Effector memory CD8-positive, alpha-beta T cell (primary cell): Measurements from ENCODE around the gene ZNF492.
"Not testable (repeated sequence)": the region's sequence is repeated elsewhere in the genome, so short reads cannot be mapped to it uniquely, and the experiment has no call there.

Source experiments
- ATAC-seq: fragments of 150-1000 bp; cut with Tn5 transposase; replicated peaks from 2 replicates; pipeline ENCODE4 v1.10.0; 2021; ENCODE audit warnings: mild to moderate bottlenecking, moderate library complexity
- DNase-seq, 3 experiments: peaks; one replicate each; pipeline ENCODE4 v3.0.0; 2021
- H3K27ac Mint-ChIP-seq, 2 donors: one replicate each; pipeline ENCODE4 v1.8.0; 2022; ENCODE audit warnings: mild to moderate bottlenecking in 2 of 2, mixed read lengths in 2 of 2, moderate library complexity in 2 of 2
- H3K27me3 Mint-ChIP-seq, 2 donors: one replicate each; pipeline ENCODE4 v1.8.0; 2022; ENCODE audit warnings: mixed read lengths in 2 of 2
- H3K36me3 Mint-ChIP-seq: one replicate; pipeline ENCODE4 v1.8.0; 2022; ENCODE audit warnings: mild to moderate bottlenecking, moderate library complexity, mixed read lengths; ENCODE audit not compliant: insufficient read depth
- H3K4me1 Mint-ChIP-seq, 2 donors: one replicate each; pipeline ENCODE4 v1.8.0; 2022; ENCODE audit warnings: low read depth in 2 of 2, mixed read lengths in 2 of 2
- H3K4me3 Mint-ChIP-seq, 2 donors: one replicate each; pipeline ENCODE4 v1.8.0; 2022; ENCODE audit warnings: mild to moderate bottlenecking in 2 of 2, mixed read lengths in 2 of 2, moderate library complexity in 2 of 2
- H3K9me3 Mint-ChIP-seq, 2 donors: one replicate each; pipeline ENCODE4 v1.8.0; 2022; ENCODE audit warnings: mixed read lengths in 2 of 2

The ZNF492 gene

GRCh38 chr19:22606954-22607652 lies 27.0 kb upstream of the ZNF492 start:
- Mint-ChIP-seq H3K4me1 (peaks cover 0 to 1% of the 10 kb centered on the region in 2 donors), H3K27me3 (no peaks in the 10 kb centered on the region), H3K36me3 (no peaks in the 10 kb centered on the region), H3K4me3 (no peak overlapping the region), H3K27ac (no peak overlapping the region), H3K9me3 (peaks cover 2 to 26% of the 10 kb centered on the region in 2 donors)
- no peak for ATAC-seq
- DNase-seq: no peak

- Mint-ChIP-seq H3K27me3 (no peaks in the 10 kb centered on the region), H3K9me3 (peaks cover 2 to 26% of the 10 kb centered on the region in 2 donors), H3K27ac (no peak overlapping the region), H3K4me1 (peaks cover 0 to 1% of the 10 kb centered on the region in 2 donors), H3K36me3 (no peaks in the 10 kb centered on the region), H3K4me3 (no peak overlapping the region)
- ATAC-seq (no peak), DNase-seq (no peak)
Measured at GRCh38 chr19:22607653-22608430, 26.3 kb upstream of the ZNF492 start.

DNA sequence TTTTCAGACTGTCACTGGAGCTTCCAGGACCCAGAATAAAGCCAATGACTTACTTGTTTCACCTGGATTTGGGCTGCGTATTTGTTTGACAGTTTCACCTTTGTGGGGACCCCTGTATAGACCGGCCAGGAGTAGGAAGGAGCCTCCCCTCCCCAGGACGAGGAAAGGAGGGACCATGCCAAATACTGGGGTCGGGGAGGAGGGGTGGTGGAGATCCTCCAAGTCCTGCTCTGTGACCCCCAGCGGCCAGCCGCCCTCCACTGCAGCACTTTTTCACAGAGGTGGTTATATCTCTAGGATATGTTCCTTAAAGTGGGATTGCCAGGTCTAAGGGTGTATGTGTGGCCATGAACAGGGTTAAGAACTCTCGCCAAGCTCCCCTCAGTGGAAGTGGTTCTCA lies 25.7 kb upstream of the ZNF492 start:
- no peaks in the 10 kb centered on the region for H3K27me3 Mint-ChIP-seq
- DNase-seq: no peak
- ATAC-seq: no peak
- H3K4me1 Mint-ChIP-seq: peaks cover 0 to 1% of the 10 kb centered on the region in 2 donors
- H3K4me3 Mint-ChIP-seq: no peak overlapping the region
- no peaks in the 10 kb centered on the region for H3K36me3 Mint-ChIP-seq
- H3K9me3 Mint-ChIP-seq: peaks cover 2 to 26% of the 10 kb centered on the region in 2 donors
- H3K27ac Mint-ChIP-seq: no peak overlapping the region

DNA sequence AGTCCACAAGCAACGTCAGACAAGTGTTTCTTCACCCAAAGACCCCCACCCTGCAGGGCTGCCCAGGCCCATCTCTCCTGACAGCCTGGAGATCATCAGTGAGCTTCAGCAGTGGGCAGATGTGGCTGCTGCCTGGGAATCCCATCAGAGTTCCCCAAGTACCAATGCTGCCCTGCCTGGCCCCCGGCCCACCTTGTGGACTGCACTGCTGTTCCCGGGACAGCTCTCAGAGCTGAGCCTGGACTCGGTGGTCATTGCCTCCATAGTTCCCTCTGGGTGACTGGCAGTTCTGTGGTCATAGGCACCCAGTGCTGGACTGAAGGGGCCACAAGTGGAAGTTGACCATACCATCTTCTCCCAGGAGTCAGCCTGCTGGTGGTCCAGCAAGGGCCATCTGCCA lies 24.5 kb upstream of the ZNF492 start:
- no peak for DNase-seq
- Mint-ChIP-seq H3K9me3 (peaks cover 2 to 17% of the 10 kb centered on the region in 2 donors), H3K4me3 (no peak overlapping the region), H3K27ac (no peak overlapping the region), H3K4me1 (no peaks in the 10 kb centered on the region), H3K27me3 (no peaks in the 10 kb centered on the region), H3K36me3 (no peaks in the 10 kb centered on the region)
- ATAC-seq: no peak

GRCh38 chr19:22610121-22610520 lies 24.0 kb upstream of the ZNF492 start:
- DNase-seq (no peak), ATAC-seq (no peak)
- Mint-ChIP-seq H3K36me3 (no peaks in the 10 kb centered on the region), H3K27me3 (no peaks in the 10 kb centered on the region), H3K27ac (no peak overlapping the region), H3K4me3 (no peak overlapping the region), H3K4me1 (no peaks in the 10 kb centered on the region), H3K9me3 (peaks cover 2 to 17% of the 10 kb centered on the region in 2 donors)

DNA sequence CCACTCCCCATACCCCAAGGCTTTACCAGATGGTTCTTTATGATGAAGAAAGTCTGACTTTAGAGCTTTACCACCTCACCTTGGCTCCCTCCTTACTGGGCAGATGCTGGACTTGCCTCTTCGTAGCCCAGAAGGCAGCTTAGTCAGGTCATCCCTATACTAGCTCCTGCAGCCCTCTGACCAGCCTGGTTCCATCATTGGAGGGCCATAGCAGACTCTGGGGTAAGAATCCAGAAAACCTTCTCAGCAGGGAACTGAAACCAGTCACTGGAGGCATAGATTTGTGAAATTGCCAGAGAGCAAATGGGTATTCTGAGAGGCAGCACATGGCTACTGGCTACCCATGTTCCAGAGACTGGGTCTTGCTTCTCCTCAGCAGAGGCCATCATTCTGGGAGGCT lies 21.8 kb upstream of the ZNF492 start:
- no peaks in the 10 kb centered on the region for H3K36me3 Mint-ChIP-seq
- peaks cover 0 to 11% of the 10 kb centered on the region in 2 donors for H3K27me3 Mint-ChIP-seq
- H3K4me1 Mint-ChIP-seq: no peaks in the 10 kb centered on the region
- ATAC-seq (no peak), DNase-seq (no peak)
- H3K27ac Mint-ChIP-seq: no peak overlapping the region
- no peak overlapping the region for H3K4me3 Mint-ChIP-seq
- peaks cover 5 to 15% of the 10 kb centered on the region in 2 donors for H3K9me3 Mint-ChIP-seq

DNA sequence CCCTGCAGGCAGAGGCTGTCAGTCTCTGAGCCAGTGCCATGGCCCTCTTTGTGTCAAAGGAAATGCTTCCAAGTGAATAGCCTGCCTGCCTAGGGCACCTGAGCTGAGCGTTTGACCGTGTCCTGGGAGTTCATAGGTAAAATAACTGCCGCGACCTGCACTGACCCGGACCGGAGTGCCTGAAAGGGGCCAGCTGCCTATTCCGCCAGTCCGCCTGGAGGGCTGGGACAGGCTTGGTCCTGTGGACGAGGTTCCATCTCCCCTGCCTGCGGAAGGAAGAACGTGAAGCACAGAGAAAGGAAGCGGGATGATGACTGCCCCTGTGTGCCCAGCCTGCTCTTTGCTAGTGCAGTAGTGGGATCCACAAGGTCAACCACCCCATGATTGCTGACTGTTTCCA lies 17.5 kb upstream of the ZNF492 start:
- ATAC-seq (no peak), DNase-seq (no peak)
- Mint-ChIP-seq H3K4me3 (no peak overlapping the region), H3K27ac (no peak overlapping the region), H3K27me3 (peaks cover 0 to 22% of the 10 kb centered on the region in 2 donors), H3K9me3 (peaks cover 2 to 12% of the 10 kb centered on the region in 2 donors), H3K4me1 (no peaks in the 10 kb centered on the region), H3K36me3 (no peaks in the 10 kb centered on the region)

DNA sequence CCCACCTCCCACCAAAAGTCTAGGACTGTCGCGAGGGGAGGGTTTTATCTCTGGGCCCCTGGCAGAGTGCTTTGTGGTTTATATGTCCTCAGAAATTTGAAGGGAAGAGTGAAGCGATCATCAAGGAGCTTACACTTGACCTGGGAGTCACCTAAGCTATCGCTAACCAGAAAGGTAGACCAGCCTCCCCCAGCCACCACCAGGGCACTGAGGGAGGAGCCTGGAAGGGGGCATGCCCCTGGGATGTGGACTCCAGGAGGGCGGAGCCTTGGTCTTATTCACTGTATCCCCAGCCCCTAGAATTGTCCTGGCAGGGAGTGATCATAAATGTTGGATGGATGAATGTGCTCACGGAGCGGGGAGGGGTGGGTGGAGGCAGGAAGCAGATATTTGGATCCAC lies 16.9 kb upstream of the ZNF492 start:
- not testable (repeated sequence) for H3K4me3 Mint-ChIP-seq, H3K27ac Mint-ChIP-seq, H3K4me1 Mint-ChIP-seq, ATAC-seq, H3K36me3 Mint-ChIP-seq, DNase-seq
- H3K9me3 Mint-ChIP-seq: peaks cover 2 to 12% of the 10 kb centered on the region in 2 donors
- H3K27me3 Mint-ChIP-seq: peaks cover 0 to 22% of the 10 kb centered on the region in 2 donors

GRCh38 chr19:22617614-22618320 lies 16.4 kb upstream of the ZNF492 start:
- no peaks in the 10 kb centered on the region for H3K36me3 Mint-ChIP-seq
- H3K9me3 Mint-ChIP-seq: peaks cover 2 to 12% of the 10 kb centered on the region in 2 donors
- no peaks in the 10 kb centered on the region for H3K4me1 Mint-ChIP-seq
- DNase-seq (no peak), ATAC-seq (no peak)
- H3K27me3 Mint-ChIP-seq: peaks cover 0 to 22% of the 10 kb centered on the region in 2 donors
- no peak overlapping the region for H3K27ac Mint-ChIP-seq
- no peak overlapping the region for H3K4me3 Mint-ChIP-seq

GRCh38 chr19:22619371-22619770 lies 14.8 kb upstream of the ZNF492 start:
- Mint-ChIP-seq H3K27me3 (peaks cover 0 to 22% of the 10 kb centered on the region in 2 donors), H3K4me3 (no peak overlapping the region), H3K4me1 (no peaks in the 10 kb centered on the region), H3K27ac (no peak overlapping the region), H3K9me3 (peaks cover 2 to 12% of the 10 kb centered on the region in 2 donors), H3K36me3 (no peaks in the 10 kb centered on the region)
- ATAC-seq: no peak
- no peak for DNase-seq

- Mint-ChIP-seq H3K4me3 (no peak overlapping the region), H3K4me1 (no peaks in the 10 kb centered on the region), H3K27ac (no peak overlapping the region), H3K36me3 (no peaks in the 10 kb centered on the region), H3K9me3 (peaks cover 2 to 12% of the 10 kb centered on the region in 2 donors), H3K27me3 (peaks cover 0 to 22% of the 10 kb centered on the region in 2 donors)
- ATAC-seq (no peak), DNase-seq (no peak)
Measured at GRCh38 chr19:22619932-22620331, 14.2 kb upstream of the ZNF492 start.

DNA sequence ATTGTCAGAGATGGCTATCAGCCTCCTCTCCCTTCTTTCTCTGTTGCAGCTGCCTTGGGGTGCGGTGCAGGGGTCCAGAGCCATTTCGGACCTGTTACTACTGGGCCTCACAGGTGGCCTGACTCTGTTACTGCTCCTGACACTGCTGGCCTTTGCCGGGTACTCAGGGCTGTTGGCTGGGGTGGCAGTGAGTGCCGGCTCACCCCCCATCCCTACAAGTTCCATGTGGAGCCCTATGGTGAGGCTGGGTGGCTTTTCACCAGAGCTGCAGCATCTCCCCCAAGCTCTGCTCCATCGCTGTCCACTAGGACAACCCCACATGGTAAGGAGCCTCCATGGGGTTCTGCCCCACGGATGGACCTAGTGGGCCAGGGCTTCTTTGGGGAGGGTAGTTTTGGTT lies 13.7 kb upstream of the ZNF492 start:
- Mint-ChIP-seq H3K4me1 (no peaks in the 10 kb centered on the region), H3K27me3 (peaks cover 0 to 21% of the 10 kb centered on the region in 2 donors), H3K27ac (no peak overlapping the region), H3K9me3 (peaks cover 2 to 12% of the 10 kb centered on the region in 2 donors), H3K4me3 (no peak overlapping the region), H3K36me3 (no peaks in the 10 kb centered on the region)
- DNase-seq (no peak), ATAC-seq (no peak)

GRCh38 chr19:22620912-22621311 lies 13.2 kb upstream of the ZNF492 start:
- no peak for ATAC-seq
- Mint-ChIP-seq H3K9me3 (peaks cover 1 to 9% of the 10 kb centered on the region in 2 donors), H3K4me1 (no peaks in the 10 kb centered on the region), H3K27me3 (peaks cover 0 to 16% of the 10 kb centered on the region in 2 donors), H3K27ac (no peak overlapping the region), H3K36me3 (no peaks in the 10 kb centered on the region), H3K4me3 (no peak overlapping the region)
- DNase-seq: no peak
